GM10847 (cell line): Measurements from ENCODE around the gene TMEM236.

Experiments
- POLR2A ChIP-seq: IDR thresholded peaks from 2 replicates; pipeline ENCODE4 v1.6.1; 2011; ENCODE audit not compliant: insufficient read length; ENCODE audit errors: extremely low read depth

TMEM236 gene

DNA sequence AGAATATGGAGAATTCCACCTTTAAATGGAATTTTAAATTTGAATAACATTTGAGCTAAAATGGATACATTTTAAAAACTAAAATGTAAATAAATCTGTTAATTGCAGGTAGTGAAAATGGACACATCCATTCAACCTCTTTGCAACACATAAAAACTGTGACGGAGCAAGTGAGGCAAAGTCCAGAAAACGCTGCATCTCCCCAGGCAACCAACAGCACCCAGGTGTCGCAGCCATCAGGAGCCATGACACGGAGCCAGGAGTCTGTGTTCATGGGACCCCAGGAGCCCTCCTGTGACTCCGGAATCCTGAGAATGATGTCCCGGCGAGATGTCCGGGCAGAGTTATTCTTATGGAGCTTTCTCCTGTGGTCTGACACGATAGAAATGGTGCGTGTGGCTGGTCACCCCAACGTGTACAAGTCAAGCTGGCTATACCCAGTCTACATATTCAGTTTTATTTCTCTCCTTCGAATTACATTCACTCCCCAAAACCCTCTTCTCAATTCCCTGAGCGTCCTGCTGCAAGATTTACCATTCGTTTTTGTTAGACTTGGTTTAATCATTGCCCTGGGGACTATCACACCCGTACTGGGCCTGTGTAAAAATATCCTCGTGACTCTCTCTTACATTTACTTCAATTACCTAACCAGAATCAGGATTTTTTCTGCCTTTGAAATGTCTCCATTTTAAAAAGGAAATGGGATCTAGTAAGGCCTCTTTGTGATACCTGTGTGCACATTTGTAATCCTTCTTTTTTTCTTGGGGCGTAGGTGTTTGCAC, 44.0 kb downstream of the TMEM236 start:
- no peak for TF ChIP-seq POLR2A

DNA sequence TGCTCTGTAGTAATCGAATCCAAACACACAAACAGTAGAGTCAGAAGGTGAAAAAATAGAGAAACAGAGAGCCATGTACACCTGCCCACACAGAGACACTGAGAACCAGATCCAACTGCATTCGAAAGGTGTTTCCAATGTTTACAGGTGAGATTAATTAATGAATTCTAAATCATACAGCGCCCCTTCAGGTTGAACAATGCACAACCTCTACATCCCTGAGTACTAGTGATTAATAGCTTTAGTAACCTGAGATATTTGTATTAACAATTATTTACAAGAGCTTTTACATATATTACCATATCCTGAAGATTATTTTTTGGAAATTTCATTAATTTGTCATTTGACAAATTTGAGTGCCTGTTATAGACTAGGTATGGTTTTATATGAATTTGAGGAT, 49.5 kb downstream of the TMEM236 start:
- TF ChIP-seq POLR2A = no peak

- TF ChIP-seq POLR2A = no peak
Measured at GRCh38 chr10:17802350-17802749, 50.3 kb downstream of the TMEM236 start.

- TF ChIP-seq POLR2A = no peak
Measured at GRCh38 chr10:17802976-17803375, 51.0 kb downstream of the TMEM236 start.

DNA sequence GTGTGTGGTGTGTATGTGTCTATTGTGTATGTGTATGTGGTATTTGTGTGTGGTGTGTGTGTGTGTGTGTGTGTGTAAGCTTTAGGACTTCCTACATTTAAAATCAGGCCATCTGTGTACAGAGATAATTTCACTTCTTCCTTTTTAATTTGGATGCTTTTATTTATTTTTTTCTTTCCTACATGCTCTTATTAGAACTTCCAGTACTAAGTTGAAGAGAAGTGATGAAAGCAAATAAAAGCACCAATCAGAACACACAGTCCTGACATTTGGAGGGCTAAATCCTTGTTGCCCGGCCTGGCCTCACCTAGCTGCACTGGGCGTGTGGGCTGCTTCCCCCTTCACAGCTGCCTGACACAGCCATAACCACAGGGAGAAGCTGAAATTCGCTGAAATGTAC, 53.3 kb downstream of the TMEM236 start:
- TF ChIP-seq POLR2A = no peak

DNA sequence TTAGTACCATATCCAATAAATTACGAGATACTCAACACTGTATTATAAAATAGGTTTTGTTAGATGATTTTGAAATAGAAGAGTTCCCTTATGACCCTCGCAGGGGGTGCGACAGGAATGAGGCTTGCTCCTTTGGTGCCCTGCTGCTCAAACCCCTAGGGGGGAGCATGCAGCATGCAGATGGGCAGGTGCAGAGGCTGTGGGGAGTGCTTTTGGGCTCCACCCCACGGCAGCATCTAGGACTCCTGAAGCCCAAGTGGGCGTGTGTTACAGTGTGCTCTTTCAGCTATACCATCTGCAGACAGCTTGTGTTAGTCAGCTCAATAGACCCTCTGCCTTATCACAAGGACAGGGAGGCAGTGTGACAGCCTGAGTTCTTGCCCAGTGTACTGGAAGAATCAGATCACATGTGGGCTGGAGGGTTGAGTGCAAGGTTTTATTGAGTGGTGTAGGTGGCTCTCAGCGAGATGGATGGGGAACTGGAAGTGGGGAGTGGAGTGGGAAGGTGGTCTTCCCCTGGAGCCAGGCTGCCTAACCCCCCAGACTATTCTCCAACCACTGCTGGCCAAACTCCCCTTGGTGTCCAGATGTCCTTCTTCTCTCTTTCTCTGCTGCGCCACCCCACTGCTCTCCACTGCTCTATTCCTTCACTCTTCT, 54.0 kb downstream of the TMEM236 start:
- TF ChIP-seq POLR2A = no peak

DNA sequence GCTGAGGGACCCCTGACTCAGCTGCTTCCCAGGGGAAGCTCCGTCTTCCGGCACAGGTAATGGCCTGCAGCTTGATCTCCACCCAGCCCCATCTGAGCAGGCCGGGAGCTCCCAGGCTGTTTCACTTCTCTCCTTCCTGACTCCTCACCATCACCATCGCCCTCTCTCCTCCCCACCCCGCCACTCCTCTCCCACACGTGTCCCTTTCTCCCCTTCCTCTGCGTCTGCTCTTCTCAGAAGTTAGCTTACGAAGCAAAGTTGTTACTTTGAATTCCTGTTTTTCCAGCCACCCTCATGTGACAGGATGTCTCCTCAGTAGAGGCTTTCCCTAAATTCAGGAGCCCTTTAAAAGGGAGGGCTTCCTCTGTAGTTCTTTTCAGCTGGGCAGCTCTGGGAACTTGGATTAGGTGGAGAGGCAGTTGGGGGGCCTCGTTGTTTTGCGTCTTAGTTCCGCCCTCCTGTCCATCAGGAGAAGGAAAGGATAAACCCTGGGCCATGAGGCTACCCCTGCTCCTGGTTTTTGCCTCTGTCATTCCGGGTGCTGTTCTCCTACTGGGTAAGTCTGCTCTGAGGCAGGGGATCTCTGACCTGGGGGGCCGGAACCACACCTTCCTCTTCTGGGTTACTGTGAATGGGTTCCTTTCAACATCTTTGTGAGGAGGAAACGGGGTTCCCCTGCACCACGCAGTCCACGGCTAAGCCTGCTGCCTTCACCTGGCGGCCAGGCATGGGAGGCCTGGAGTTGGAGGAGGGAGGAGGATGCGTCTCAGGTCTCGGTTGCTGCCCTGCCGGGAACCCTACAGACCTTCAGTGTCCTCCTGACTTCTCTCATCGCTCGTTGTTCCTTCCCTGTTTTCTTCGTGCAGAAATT, 57.2 kb downstream of the TMEM236 start, which contains the start of gene MRC1:
Gene MRC1 (plus strand): TSS at position 378 of the 871 bp plus-strand sequence. CDS start 118 bp downstream, at position 496.
- TF ChIP-seq POLR2A = no peak

GRCh38 chr10:17811146-17811865, 59.3 kb downstream of the TMEM236 start:
- TF ChIP-seq POLR2A = no peak

- TF ChIP-seq POLR2A = no peak
Measured at GRCh38 chr10:17814973-17815372, 63.0 kb downstream of the TMEM236 start.

- no peak for TF ChIP-seq POLR2A
Measured at GRCh38 chr10:17816199-17816598, 64.2 kb downstream of the TMEM236 start.

- no peak for TF ChIP-seq POLR2A
Measured at GRCh38 chr10:17817316-17817715, 65.3 kb downstream of the TMEM236 start.

- no peak for TF ChIP-seq POLR2A
Measured at GRCh38 chr10:17817790-17818189, 65.8 kb downstream of the TMEM236 start.

DNA sequence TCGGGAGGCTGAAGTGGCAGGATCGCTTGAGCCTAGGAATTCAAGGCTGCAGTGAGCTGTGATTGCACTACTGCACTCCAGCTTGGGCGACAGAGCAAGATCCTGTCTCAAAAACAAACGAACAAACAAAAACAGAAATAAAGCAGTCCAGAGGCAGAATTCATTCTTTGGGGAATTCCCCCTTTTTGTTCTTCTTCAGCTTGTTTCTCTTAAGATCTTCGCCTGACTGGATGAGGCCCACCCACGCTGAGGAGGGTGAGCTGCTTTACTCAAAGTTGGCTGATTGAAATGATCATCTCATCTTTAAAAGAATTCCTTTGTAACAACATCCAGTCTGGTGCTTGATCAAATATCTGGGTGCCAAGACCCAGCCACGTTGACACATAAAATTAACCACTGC, 67.8 kb downstream of the TMEM236 start:
- TF ChIP-seq POLR2A = no peak

GRCh38 chr10:17820943-17821342, 68.9 kb downstream of the TMEM236 start:
- TF ChIP-seq POLR2A = no peak

GRCh38 chr10:17821893-17822292, 69.9 kb downstream of the TMEM236 start:
- no peak for TF ChIP-seq POLR2A
